Measurements from ENCODE around the gene COL8A1. TPM values are rescaled to one million over a fixed set of nuclear protein-coding genes. Genes with fewer than 3 reads are reported as not detected.

Gene COL8A1
- total and polyA plus RNA-seq, 10 of the 15 experiments (the other 5 are each of a cell fraction or from before 2014, with no cell fraction given), result 0.04 to 0.73 (median 0.10) TPM; not detected in 5

- ChIA-PET SMC1A (ENCODE audit: uncharacterized antibody, unreplicated experiment) (interaction anchor here (0.9 to 1.3 kb wide), 2 partner anchors 9 to 17 kb away, joined by 3 read pairs; no protein-coding TSS in a partner anchor), CTCF (interaction anchor here (0.8 to 1.6 kb wide), 4 partner anchors 8 to 89 kb away, joined by 3 to 5 read pairs (median 4); no protein-coding TSS in a partner anchor), POLR2A (no interaction called here), RAD21 (ENCODE audit: unreplicated experiment) (interaction anchor here (1.0 kb wide), 1 partner anchor 90 kb away, joined by 3 read pairs; no protein-coding TSS in a partner anchor)
- no peaks in the 10 kb centered on the region for H3K4me1 ChIP-seq (ENCODE audit: control insufficient read depth, insufficient read depth, low read length)
- WGBS (ENCODE audit: insufficient coverage, insufficient replicate concordance, low lambda C conversion rate, missing lambda C conversion rate), result 85% methylated on average over 1 of the region's 1 CpG
- TF ChIP-seq CREM (IDR thresholded peaks at IDR 0.05; ENCODE audit: low read depth) (no peak), PKNOX1 (IDR thresholded peaks at IDR 0.05) (no peak), TARDBP (IDR thresholded peaks at IDR 0.05; ENCODE audit: borderline replicate concordance) (no peak), FOS (IDR thresholded peaks at IDR 0.05; ENCODE audit: borderline replicate concordance, extremely low read depth, insufficient read length) (no peak), HSF1 (IDR thresholded peaks at IDR 0.05; ENCODE audit: low read depth, low read length) (no peak), ZNF207 (IDR thresholded peaks at IDR 0.05; ENCODE audit: borderline replicate concordance) (no peak), CHD1 (IDR thresholded peaks at IDR 0.05; ENCODE audit: low read depth, low read length) (no peak), MTA3 (IDR thresholded peaks at IDR 0.05; ENCODE audit: borderline replicate concordance, low read length) (no peak), E4F1 (IDR thresholded peaks at IDR 0.05; ENCODE audit: borderline replicate concordance, partially characterized antibody) (no peak), FOXK2 (IDR thresholded peaks at IDR 0.05) (no peak), ATF3 (IDR thresholded peaks at IDR 0.05; ENCODE audit: borderline replicate concordance, extremely low read depth, low read depth, low read length) (no peak), USF2 (IDR thresholded peaks at IDR 0.05; ENCODE audit: borderline replicate concordance, low read depth, low read length) (no peak), POLR2AphosphoS5 (IDR thresholded peaks at IDR 0.05; ENCODE audit: low read length) (no peak), NFXL1 (IDR thresholded peaks at IDR 0.05; ENCODE audit: borderline replicate concordance) (no peak)
- H4K20me1 ChIP-seq (ENCODE audit: control insufficient read depth, insufficient read depth), result no peaks in the 10 kb centered on the region
- H3K4me3 ChIP-seq, result no peak overlapping the region
- in situ Hi-C loops (cut with MboI) (no loop called here), intact Hi-C loops (cut with micrococcal nuclease; ENCODE audit: unreplicated experiment) (no loop called here)
- no TSS peak for BruUV-seq (replicated peaks)
- H2AFZ ChIP-seq (ENCODE audit: control insufficient read depth, low read depth, low read length), result no peak overlapping the region
- no peaks in the 10 kb centered on the region for H3K79me2 ChIP-seq (ENCODE audit: control insufficient read depth, insufficient read depth, low read length)
- no peaks in the 10 kb centered on the region for H3K36me3 ChIP-seq (ENCODE audit: control insufficient read depth in 2 of 2, insufficient read depth in 2 of 2, low read length in 1 of 2)
- no peak overlapping the region for H3K4me2 ChIP-seq (ENCODE audit: control insufficient read depth, insufficient read depth)
- no peaks in the 10 kb centered on the region for H3K9me3 ChIP-seq (replicated peaks; ENCODE audit: control insufficient read depth, insufficient read depth, low read length)
- no peaks in the 10 kb centered on the region; a peak in 1 of 4 replicates for H3K27me3 ChIP-seq (replicated peaks in 1 of 2; ENCODE audit: control insufficient read depth in 2 of 2, insufficient read depth in 2 of 2, low read length in 1 of 2)
- DNase-seq (ENCODE audit: low read depth, low spot score) (no peak), ATAC-seq (no peak), FAIRE-seq (no peak)
- H3K27ac ChIP-seq (ENCODE audit: control insufficient read depth, insufficient read depth), result no peak overlapping the region
- no peak overlapping the region for H3K9ac ChIP-seq (ENCODE audit: control insufficient read depth, insufficient read depth, low read length)
Measured at GRCh38 chr3:99665017-99665416, 26.6 kb downstream of the COL8A1 start.

Measured in GM12878 (cell line).